Measurements from ENCODE around the gene VWA8.

DNA sequence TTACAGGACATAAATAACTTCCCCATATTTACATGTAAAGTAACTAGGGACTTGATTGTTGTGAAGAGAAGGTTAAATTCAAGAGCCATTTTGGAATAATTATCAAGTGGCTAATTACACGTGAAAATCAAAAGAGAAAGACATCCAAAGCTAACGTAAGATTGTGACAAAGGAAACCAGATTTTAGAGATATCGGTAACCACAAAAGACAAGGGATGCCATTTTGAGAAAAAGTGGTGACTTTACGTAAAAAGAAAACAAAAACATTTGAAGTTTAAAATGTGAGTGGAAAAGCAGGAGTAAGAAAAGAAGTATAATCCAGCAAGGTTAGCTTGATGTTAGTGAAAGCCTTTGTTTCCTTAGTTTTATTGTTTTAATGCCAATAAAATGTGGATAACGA lies 10.9 kb upstream of the VWA8 start:
- TF ChIP-seq POLR2A (IDR thresholded peaks at IDR 0.05; ENCODE audit: low read length) = no peak
- no peak for TF ChIP-seq GATA1 (IDR thresholded peaks at IDR 0.05; ENCODE audit: low read depth, low read length)
